Left ventricle myocardium inferior (tissue), 1 donor: ENCODE measurements around the gene DNLZ. TPM values are rescaled to one million over a fixed set of nuclear protein-coding genes. Genes with fewer than 3 reads are reported as not detected.

Source experiments
- DNase-seq: peaks from one replicate; pipeline ENCODE4 v3.0.0-alpha.2; 2020
- H3K27ac ChIP-seq: fragments of 200-600 bp; replicated peaks from 2 replicates; pipeline ENCODE4 v1.8.0; 2021
- H3K27me3 ChIP-seq: fragments of 200-600 bp; 2 replicates; pipeline ENCODE4 v1.8.0; 2021; ENCODE audit warnings: low read depth
- H3K36me3 ChIP-seq: fragments of 200-600 bp; 2 replicates; pipeline ENCODE4 v1.8.0; 2021
- H3K4me1 ChIP-seq: fragments of 200-600 bp; 2 replicates; pipeline ENCODE4 v1.8.0; 2021
- H3K4me3 ChIP-seq: fragments of 200-600 bp; 2 replicates; pipeline ENCODE4 v1.8.0; 2021; ENCODE audit warnings: mild to moderate bottlenecking, moderate library complexity
- H3K9me3 ChIP-seq: fragments of 200-600 bp; replicated peaks from 2 replicates; pipeline ENCODE4 v1.8.0; 2021
- intact Hi-C: fragments of 100-400 bp; cut with micrococcal nuclease; formaldehyde crosslinking; loops from one replicate; pipeline ENCODE4 v1.11.0; 2022
- total RNA-seq: library from RNA; stranded (reverse); fragmentation: NEBNext Ultra II Directional; extraction: Animal tissue kit (Norgen Biotek cat#: 25700); gene quantifications from one replicate; pipeline ENCODE4 v1.2.1, GENCODE V29; 2021
- TF ChIP-seq, protein P1 (sequence below): fragments of 200-600 bp; IDR thresholded peaks from 2 replicates; pipeline ENCODE4 v1.8.0; 2021; ENCODE audit warnings: antibody characterized with exemption, mild to moderate bottlenecking, borderline replicate concordance
- donor health status: DM: no; HTN: yes; CAD: no; lungs with severe emphysema.

The DNLZ gene
- total RNA-seq, 1 donor from 2014 or later: 37.6 TPM

DNA sequence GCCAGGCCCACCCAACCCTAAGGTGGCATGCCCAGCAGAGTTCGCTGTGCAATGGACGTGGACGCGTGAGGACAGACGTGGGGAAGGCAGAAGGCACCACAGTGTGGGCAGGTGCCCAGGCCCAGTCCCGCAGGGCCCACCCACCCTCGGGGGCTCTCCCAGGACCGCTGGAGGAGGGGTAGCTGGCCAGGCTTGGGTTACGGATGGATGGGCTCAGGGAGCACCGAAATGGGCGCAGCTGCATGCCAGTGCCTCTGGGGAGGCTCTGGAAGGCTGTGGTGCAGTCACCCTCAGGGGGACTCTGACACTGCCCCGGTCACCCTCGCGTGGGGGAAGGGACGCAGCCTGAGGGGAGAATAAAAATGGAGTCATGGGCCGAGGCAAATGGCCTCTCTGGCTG is 45.8 kb downstream of the DNLZ start:
- intact Hi-C loops: no loop called here
- H3K4me3 ChIP-seq: no peak overlapping the region
- TF ChIP-seq, protein P1, sequence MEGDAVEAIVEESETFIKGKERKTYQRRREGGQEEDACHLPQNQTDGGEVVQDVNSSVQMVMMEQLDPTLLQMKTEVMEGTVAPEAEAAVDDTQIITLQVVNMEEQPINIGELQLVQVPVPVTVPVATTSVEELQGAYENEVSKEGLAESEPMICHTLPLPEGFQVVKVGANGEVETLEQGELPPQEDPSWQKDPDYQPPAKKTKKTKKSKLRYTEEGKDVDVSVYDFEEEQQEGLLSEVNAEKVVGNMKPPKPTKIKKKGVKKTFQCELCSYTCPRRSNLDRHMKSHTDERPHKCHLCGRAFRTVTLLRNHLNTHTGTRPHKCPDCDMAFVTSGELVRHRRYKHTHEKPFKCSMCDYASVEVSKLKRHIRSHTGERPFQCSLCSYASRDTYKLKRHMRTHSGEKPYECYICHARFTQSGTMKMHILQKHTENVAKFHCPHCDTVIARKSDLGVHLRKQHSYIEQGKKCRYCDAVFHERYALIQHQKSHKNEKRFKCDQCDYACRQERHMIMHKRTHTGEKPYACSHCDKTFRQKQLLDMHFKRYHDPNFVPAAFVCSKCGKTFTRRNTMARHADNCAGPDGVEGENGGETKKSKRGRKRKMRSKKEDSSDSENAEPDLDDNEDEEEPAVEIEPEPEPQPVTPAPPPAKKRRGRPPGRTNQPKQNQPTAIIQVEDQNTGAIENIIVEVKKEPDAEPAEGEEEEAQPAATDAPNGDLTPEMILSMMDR: no peak
- H3K27ac ChIP-seq: no peak overlapping the region
- H3K36me3 ChIP-seq: no peaks in the 10 kb centered on the region
- H3K4me1 ChIP-seq: no peaks in the 10 kb centered on the region
- no peak for DNase-seq
- no peaks in the 10 kb centered on the region for H3K27me3 ChIP-seq
- H3K9me3 ChIP-seq: peaks cover 32% of the 10 kb centered on the region

DNA sequence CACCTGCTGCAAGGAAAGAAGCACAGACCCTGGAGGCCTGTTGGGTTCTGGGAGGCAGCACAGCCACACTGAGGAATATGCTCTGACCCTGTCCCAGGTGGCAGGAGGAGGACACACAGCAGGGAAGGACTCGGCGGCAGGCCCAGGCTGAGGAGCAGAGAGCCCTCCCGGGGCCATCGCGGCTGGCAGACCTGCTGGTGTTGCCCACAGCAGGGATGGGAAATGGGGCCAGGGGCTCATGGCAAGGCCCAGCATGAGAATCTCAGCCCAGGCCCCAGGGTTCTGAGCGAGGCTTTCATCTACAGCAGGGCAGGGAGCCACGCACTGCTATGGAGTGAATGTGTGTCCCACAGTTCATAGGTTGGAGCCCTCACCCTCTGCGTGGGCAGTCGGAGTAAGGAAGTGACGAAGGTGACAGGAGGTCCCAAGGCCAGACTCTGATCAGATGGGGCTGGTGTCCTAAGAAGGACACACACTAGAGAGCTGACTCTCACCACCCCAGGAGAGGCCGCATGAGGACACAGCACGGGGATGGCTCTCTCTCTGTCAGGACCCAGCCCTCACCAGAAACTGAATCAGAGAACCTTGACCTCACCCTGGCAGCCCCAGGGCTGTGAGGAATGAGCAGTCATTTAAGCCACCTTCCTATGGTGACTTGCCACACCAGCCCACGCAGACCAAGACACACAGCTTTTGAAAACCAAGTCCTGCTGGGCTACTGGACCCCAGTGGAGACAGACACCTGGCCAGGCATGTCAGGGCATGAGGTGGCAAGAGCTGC is 46.5 kb downstream of the DNLZ start:
- TF ChIP-seq, protein P1: no peak
- no peak overlapping the region for H3K27ac ChIP-seq
- DNase-seq: no peak
- no peak overlapping the region for H3K4me3 ChIP-seq
- no peaks in the 10 kb centered on the region for H3K36me3 ChIP-seq
- intact Hi-C loops: no loop called here
- H3K4me1 ChIP-seq: no peaks in the 10 kb centered on the region
- H3K9me3 ChIP-seq: peaks cover 32% of the 10 kb centered on the region
- no peaks in the 10 kb centered on the region for H3K27me3 ChIP-seq

DNA sequence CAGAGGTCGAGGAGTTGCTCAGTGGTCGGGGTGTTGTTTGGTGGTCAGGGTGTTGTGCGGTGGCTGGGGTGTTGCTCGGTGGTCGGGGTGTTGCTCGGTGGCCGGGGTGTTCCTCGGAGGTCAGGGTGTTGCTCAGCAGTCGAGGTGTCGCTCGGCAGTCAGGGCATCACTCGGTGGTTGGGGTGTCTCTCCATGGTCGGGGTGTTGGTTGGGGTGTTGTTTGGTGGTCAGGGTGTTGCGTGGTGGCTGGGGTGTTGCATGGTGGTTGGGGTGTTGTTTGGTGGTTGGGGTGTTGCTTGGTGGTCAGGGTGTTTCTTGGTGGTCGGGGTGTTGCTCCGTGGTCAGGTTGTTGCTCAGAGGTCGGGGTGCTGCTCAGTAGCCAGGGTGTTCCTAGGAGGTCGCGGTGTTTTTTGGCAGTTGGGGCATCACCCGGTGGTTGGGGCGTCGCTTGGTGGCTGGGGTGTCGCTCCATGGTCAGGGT is 47.2 kb downstream of the DNLZ start:
- Histone ChIP-seq H3K27me3 (peaks cover 7% of the 10 kb centered on the region), H3K4me1 (no peaks in the 10 kb centered on the region), H3K4me3 (no peak overlapping the region), H3K36me3 (no peaks in the 10 kb centered on the region), H3K27ac (no peak overlapping the region), H3K9me3 (peaks cover 27% of the 10 kb centered on the region)
- no peak for DNase-seq
- intact Hi-C loops: no loop called here
- TF ChIP-seq, protein P1: no peak

DNA sequence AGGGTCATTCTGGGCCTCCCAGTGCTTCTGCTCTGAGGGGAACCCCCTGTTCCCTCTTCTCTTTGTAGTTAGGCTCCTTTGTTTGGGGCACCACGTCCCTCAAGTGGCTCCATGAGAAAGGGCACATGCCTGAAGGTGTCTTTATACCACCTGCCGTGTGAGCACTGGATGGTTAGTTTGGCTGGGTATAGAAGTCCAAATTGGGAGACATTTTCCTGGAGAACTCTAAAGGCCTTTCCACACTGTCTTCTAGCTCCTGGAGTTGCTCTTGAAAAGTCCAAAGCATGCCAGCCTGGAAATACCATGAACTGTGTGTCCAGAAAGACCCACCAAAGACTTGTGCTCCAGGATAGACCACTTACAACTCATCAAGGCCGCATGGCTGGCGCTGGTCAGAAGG is 48.6 kb downstream of the DNLZ start:
- TF ChIP-seq, protein P1: no peak
- Histone ChIP-seq H3K27ac (no peak overlapping the region), H3K27me3 (peaks cover 21% of the 10 kb centered on the region), H3K4me1 (no peaks in the 10 kb centered on the region), H3K4me3 (no peak overlapping the region), H3K36me3 (no peaks in the 10 kb centered on the region), H3K9me3 (peaks cover 16% of the 10 kb centered on the region)
- intact Hi-C loops: no loop called here
- no peak for DNase-seq

DNA sequence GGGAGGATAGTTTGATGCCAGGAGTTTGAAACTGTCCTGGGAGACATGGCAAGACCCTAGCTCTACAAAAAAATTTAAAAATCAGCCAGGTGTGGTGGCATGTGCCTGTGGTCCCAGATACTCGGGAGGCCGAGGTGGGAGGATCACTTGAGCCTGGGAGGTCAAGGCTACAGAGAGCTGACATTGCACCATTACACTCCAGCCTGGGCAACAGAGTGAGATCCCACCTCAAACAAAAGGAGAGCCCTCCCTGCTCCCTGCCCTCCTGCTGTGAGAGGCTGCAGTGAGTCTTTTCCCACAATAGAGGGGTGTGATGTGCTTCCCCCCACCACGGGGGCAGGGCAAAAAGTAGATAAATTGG is 49.5 kb downstream of the DNLZ start:
- peaks cover 15% of the 10 kb centered on the region for H3K9me3 ChIP-seq
- intact Hi-C loops: no loop called here
- no peak for DNase-seq
- no peak overlapping the region for H3K4me3 ChIP-seq
- TF ChIP-seq, protein P1: no peak
- H3K4me1 ChIP-seq: no peaks in the 10 kb centered on the region
- H3K27ac ChIP-seq: no peak overlapping the region
- H3K36me3 ChIP-seq: no peaks in the 10 kb centered on the region
- peaks cover 30% of the 10 kb centered on the region for H3K27me3 ChIP-seq
